ENCODE measurements around the gene ULK3. TPM values are rescaled to one million over a fixed set of nuclear protein-coding genes. Genes with fewer than 3 reads are reported as not detected.

Gene ULK3
- total RNA-seq, 1 donor from 2014 or later: 40.3 TPM

- H3K27ac ChIP-seq: peak overlapping the region; percentile 85
- DNase-seq: no peak
Measured at GRCh38 chr15:74791007-74791406, 51.9 kb downstream of the ULK3 start.

GRCh38 chr15:74790080-74790916 lies 52.7 kb downstream of the ULK3 start:
- peak; percentile 77 for DNase-seq
- intact Hi-C loops (cut with DNase I): no loop called here
- peaks cover 85% of the 10 kb centered on the region for H3K4me1 ChIP-seq

More at GRCh38 chr15:74791007-74791406, 51.9 kb downstream of the ULK3 start:
- Histone ChIP-seq H3K4me1 (peaks cover 86% of the 10 kb centered on the region), H3K27me3 (ENCODE audit: low read depth) (no peaks in the 10 kb centered on the region), H3K4me3 (peak overlapping the region; percentile 44), H3K9me3 (no peaks in the 10 kb centered on the region), H3K36me3 (peaks cover 10% of the 10 kb centered on the region)
- no peak for ATAC-seq
- intact Hi-C loops (cut with DNase I): no loop called here
- TF ChIP-seq CTCF (IDR thresholded peaks at IDR 0.05): no peak

DNA sequence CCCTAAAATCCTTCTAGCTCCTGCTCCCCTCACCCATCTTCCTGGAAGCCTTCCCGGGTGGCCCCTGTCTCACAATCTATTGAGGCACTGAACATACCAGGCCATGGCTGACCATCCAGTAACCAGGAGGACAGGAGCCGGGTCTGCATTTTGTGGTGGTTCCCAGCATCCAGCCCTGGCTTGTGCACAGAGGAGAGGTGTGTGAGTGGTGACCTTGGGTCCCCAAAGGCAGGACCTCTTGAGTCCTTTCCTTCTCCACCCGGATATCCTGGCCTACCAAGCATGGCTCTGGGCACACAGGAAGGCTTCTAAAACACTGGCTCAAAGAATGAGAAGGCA lies 53.2 kb downstream of the ULK3 start:
- peaks cover 1% of the 10 kb centered on the region for H3K36me3 ChIP-seq
- intact Hi-C loops (cut with DNase I): no loop called here
- peak overlapping the region; percentile 44 for H3K4me3 ChIP-seq
- H3K9me3 ChIP-seq: no peaks in the 10 kb centered on the region
- H3K4me1 ChIP-seq: peaks cover 91% of the 10 kb centered on the region
- peak overlapping the region; percentile 85 for H3K27ac ChIP-seq
- DNase-seq (no peak), ATAC-seq (no peak)
- TF ChIP-seq CTCF (IDR thresholded peaks at IDR 0.05): no peak
- no peaks in the 10 kb centered on the region for H3K27me3 ChIP-seq (ENCODE audit: low read depth)

More at GRCh38 chr15:74790080-74790916, 52.7 kb downstream of the ULK3 start:
- peak overlapping the region; percentile 85 for H3K27ac ChIP-seq
- peak overlapping the region; percentile 44 for H3K4me3 ChIP-seq
- ATAC-seq: no peak
- H3K27me3 ChIP-seq (ENCODE audit: low read depth): no peaks in the 10 kb centered on the region
- peaks cover 7% of the 10 kb centered on the region for H3K36me3 ChIP-seq
- TF ChIP-seq CTCF (IDR thresholded peaks at IDR 0.05): no peak
- no peaks in the 10 kb centered on the region for H3K9me3 ChIP-seq

DNA sequence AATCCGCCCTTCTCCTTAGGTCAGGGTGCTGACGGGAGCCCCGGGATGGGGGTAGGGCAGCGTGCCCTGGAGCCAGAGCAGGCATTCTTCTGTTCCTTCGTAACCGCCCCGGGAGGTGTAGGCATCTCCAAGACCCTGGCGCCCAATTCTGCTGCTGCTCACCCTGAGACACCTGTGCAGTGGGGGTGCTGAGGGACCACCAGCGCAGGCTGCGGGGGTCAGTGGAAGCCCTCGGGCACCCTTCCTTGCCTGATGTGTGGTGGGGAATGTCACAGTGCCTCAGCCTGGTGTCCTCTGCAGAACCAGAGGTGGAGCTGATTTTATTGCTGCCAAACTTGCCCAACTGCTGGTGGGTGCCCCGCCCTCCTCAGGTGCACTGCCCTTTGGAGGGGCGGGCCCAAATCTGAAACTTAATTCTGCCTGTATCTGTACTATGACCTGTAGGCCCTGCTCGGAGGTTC lies 53.8 kb downstream of the ULK3 start:
- ATAC-seq: no peak
- intact Hi-C loops (cut with DNase I): no loop called here
- no peak for TF ChIP-seq CTCF (IDR thresholded peaks at IDR 0.05)
- Histone ChIP-seq H3K4me3 (peak overlapping the region; percentile 44), H3K36me3 (no peaks in the 10 kb centered on the region), H3K27me3 (ENCODE audit: low read depth) (no peaks in the 10 kb centered on the region), H3K27ac (peak overlapping the region; percentile 85), H3K4me1 (peaks cover 96% of the 10 kb centered on the region), H3K9me3 (no peaks in the 10 kb centered on the region)
- DNase-seq: no peak

DNA sequence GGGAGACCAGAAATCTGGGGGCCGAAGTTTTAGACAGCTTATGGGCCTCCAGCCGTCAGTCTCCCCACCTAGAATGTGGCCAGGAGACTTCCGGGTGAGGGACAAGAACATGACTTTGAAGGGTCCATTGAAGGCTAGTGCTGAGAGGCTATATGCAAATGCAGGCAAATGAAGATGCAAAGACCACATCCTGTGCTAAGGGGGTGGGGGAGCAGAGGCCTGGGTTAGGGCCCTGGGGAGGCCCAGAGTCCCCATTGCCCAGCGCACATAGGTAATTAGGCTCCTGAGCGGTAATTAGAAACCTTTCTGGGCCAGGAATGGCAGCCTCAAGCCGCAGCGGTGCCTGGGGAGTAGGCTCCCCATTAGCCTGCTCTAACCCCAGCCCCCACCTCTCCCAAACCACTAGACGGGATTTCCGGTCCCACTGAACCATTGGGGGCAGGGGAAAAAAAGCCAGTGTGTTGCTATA lies 54.2 kb downstream of the ULK3 start:
- Histone ChIP-seq H3K4me1 (peaks cover 99% of the 10 kb centered on the region), H3K27me3 (ENCODE audit: low read depth) (no peaks in the 10 kb centered on the region), H3K27ac (peak overlapping the region; percentile 85), H3K36me3 (no peaks in the 10 kb centered on the region), H3K9me3 (no peaks in the 10 kb centered on the region), H3K4me3 (peak overlapping the region; percentile 44)
- intact Hi-C loops (cut with DNase I): no loop called here
- ATAC-seq (peak in 1 of 2 donors; percentile 12), DNase-seq (no peak)
- TF ChIP-seq CTCF (IDR thresholded peaks at IDR 0.05): no peak

Data from lower lobe of right lung (tissue), 2 donors.